Measurements from ENCODE around the gene BCL3. TPM values are rescaled to one million over a fixed set of nuclear protein-coding genes. Genes with fewer than 3 reads are reported as not detected.
"Not testable (repeated sequence)": the region's sequence is repeated elsewhere in the genome, so short reads cannot be mapped to it uniquely, and the experiment has no call there.

The BCL3 gene, protein sequence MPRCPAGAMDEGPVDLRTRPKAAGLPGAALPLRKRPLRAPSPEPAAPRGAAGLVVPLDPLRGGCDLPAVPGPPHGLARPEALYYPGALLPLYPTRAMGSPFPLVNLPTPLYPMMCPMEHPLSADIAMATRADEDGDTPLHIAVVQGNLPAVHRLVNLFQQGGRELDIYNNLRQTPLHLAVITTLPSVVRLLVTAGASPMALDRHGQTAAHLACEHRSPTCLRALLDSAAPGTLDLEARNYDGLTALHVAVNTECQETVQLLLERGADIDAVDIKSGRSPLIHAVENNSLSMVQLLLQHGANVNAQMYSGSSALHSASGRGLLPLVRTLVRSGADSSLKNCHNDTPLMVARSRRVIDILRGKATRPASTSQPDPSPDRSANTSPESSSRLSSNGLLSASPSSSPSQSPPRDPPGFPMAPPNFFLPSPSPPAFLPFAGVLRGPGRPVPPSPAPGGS
- 20.0 TPM for polyA plus RNA-seq (ENCODE audit: insufficient read length)

GRCh38 chr19:44748426-44749254 lies at the start of gene BCL3:
TSS of gene BCL3 (plus strand) at chr19:44748708. CDS start at chr19:44748791, 83 bp downstream.
- peak; percentile 64 for DNase-seq

DNA sequence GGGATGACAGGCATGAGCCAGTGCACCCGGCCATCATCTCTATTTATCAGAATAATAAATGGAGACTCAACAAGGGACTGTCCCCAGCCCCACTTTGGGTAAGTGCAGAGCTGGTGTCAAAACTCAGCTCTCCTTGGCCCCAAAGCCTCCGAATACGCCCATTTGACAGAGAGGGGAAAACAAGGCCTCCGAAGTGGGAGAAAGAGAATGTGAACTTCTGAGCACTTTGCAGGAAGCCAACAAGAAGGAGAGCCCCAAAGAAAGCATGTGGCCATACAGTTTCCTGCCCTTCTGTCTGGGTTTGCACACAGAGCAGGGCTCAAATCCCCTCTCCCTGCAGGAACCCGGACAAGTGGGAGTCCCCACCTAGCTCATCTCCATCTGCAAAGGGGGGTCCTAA lies 48.0 kb upstream of the BCL3 start:
- DNase-seq = no peak

DNA sequence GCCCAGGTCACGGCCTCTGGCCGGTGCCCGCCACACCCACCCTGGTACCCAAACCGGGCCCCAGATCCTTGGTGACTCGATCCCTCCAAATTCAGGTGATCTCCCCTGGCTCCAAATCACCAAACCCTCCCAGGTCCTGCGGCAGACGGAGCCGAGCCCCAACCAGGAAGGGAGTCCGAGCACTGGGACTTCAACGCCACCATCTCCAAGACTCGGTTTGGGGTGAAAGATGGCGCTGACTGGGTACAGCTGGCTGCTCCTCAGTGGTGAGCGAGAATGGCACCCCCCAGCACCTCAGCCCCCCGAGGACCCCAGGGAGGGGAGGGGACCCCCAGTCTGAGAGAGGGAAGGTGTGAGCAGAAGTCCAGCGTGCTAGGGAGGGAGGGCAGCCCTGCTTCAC lies 47.3 kb upstream of the BCL3 start:
- no peak for DNase-seq

GRCh38 chr19:44702551-44703176 lies 45.8 kb upstream of the BCL3 start:
- no peak for DNase-seq

DNA sequence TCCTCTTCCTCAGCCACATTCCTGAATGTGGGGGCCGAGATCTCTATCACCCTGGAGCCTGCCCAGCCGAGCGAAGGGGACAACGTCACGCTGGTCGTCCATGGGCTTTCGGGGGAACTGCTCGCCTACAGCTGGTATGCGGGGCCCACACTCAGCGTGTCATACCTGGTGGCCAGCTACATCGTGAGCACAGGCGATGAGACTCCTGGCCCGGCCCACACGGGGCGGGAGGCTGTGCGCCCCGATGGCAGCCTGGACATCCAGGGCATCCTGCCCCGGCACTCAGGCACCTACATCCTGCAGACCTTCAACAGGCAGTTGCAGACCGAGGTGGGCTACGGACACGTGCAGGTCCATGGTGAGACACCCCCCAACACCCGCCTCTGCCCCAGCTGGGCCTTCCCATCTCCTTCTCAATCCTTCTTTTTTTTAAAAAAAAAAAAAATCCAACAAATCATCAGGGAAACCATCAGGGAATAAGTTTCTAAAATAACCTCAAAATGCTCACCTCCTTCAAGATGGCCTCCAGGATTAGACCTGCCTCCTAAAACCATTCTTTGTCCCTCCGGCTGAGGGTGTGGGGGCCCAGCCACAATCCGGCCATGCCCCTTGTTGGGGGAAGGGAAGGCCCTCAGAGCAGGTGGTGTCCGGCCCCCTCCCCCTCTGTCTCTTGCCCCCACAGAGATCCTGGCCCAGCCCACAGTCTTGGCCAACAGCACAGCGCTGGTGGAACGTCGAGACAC lies 45.0 kb upstream of the BCL3 start:
- DNase-seq = no peak

DNA sequence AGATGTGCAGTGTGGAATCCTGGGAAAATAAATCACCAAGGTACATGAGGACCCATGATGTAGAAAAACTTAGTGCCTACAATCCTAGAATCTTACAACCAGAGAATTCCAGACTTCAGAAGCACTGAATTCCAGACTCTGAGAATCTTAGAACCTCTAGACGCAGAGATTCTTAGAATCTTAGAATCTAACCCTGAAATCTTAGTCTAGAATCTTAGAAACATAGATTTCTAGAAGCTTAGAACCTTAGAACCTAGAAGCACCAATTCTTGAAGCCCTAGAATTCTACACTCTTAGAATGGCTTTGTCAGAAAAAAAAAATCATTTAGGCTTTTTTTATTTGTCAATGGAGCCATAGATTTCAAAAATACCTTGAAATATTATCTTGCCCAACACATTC lies 43.5 kb upstream of the BCL3 start:
- no peak for DNase-seq

- no peak for DNase-seq
Measured at GRCh38 chr19:44705502-44706010, 43.0 kb upstream of the BCL3 start.

- DNase-seq = no peak
Measured at GRCh38 chr19:44706506-44707236, 41.8 kb upstream of the BCL3 start.

- DNase-seq = no peak
Measured at GRCh38 chr19:44707794-44708193, 40.7 kb upstream of the BCL3 start.

- DNase-seq = no peak
Measured at GRCh38 chr19:44708940-44709339, 39.6 kb upstream of the BCL3 start.

- DNase-seq = not testable (repeated sequence)
Measured at GRCh38 chr19:44709434-44710266, 38.9 kb upstream of the BCL3 start.

GRCh38 chr19:44710483-44710882 lies 38.0 kb upstream of the BCL3 start:
- DNase-seq = no peak

DNA sequence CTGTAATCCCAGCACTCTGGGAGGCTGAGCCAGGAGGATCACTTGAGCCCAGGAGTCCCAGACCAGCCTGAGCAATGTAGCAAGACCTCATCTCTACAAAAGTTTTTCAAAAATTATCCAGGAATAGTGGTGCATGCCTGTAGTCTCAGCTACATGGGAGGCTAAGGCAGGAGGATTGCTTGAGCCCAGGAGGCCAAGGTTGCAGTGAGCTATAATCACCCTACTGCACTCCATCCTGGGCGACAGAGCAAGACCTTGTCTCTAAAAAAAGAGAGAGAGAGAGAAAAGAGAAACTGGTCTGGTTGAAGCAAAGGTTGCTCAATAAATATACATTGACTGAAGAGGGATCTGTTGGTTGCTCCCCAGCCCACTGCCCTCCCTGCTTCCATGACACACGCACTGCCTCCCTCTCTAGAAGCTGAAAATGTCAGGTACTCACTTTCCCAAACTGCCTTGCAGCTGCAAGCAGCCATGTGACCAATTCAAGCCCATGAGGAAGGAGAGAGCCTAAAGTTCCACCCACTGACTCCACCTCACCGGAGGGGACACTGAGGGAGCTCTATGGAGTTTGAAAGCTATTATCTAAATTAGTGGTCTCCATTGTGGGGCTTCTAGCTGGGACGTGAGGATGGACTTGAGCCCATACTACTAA lies 35.5 kb upstream of the BCL3 start:
- DNase-seq = no peak

GRCh38 chr19:44714597-44715169 lies 33.8 kb upstream of the BCL3 start:
- DNase-seq = no peak

DNA sequence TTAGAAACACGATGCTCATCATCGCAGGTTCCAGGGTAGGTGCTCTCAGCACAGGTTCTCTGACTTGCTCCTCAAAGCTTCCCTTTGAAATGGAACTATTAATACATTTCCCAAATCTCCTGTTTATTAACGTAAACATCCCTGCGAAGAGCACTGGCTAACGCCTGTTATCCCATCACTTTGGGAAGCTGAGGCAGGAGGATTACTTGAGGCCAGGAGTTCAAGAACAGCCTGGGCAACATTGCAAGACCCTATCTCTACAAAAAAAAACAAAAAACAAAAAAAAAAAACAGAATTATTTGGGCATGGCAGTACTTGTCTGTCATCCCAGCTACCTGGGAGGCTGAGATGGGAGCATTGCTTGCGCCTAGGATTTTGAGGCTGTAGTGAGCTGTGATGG lies 30.9 kb upstream of the BCL3 start:
- DNase-seq = no peak

DNA sequence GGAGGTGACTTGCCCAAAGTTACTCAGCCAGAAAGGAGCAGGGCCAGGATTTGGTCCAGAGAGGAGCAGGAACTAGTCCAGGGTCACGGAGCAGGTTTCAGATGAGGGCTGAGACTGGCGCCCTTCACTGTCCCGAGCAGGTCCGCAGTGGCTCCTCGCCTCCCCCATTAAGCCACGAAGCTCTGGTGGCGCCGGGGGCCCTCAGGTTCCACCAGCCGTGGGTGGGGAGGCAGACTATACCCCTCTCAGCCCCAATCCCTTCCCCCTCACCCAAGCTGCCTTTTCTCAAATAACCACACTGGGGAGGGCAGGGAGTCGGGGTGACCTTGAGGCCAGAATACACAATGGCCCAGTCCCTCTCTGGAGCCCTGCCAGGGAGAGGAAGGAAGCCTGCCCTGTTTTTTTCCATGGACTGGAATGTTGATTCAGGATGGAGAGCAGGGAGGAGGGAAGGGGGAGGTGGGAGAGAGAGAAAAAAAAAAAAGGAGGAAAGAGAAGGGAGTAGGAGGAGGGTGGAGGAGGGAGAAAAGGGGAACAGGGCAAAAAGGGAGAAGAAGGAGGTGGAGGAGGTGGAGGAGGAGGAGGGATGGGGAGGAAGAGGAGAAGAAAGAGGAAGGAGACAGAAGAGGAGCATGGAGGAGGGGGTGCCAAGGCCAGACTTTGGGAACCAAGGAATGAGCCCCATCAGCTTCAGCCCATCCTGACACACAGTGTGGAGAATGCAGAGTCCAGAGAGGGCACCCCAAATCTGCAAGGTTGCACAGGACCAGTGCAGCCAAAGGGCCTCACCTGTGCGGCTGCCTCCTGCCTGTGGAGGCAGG lies 29.9 kb upstream of the BCL3 start:
- DNase-seq = no peak

DNA sequence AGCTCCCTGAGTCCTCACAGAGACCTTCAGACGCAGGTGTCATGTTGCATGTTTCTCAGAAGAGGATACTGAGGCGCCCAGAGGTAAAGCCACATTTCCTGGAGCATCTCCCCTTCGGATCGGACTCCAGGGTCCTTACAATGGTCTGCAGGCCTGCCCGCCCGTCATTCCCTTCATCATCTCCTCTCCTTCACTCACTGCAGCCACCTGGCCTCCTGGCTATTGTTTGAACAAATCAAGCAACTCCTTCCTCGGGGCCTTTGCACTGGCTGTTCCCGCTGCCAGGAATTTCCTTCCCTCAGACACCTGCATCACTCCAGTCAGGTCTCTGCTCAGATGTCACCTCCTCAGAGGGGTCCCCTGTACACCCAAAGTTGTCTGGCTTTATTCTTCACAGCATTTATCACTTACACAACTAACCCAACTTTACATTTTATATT lies 29.2 kb upstream of the BCL3 start:
- DNase-seq = no peak

DNA sequence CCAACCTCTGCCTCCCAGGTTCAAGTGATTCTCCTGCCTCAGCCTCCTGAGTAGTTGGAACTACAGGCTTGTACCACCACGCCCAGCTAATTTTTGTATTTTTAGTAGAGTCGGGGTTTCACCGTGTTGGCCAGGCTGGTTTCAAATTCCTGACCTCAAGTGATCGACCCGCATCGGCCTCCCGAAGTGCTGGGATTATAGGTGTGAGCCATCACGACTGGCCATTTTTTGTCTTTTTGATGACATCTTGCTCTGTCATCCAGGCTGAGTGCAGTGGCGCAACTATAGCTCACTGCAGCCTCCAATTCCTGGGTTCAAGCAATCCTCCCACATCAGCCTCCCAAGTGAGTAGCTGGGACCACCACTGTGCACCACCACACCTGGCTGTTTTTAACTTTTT lies 28.1 kb upstream of the BCL3 start:
- DNase-seq = not testable (repeated sequence)

DNA sequence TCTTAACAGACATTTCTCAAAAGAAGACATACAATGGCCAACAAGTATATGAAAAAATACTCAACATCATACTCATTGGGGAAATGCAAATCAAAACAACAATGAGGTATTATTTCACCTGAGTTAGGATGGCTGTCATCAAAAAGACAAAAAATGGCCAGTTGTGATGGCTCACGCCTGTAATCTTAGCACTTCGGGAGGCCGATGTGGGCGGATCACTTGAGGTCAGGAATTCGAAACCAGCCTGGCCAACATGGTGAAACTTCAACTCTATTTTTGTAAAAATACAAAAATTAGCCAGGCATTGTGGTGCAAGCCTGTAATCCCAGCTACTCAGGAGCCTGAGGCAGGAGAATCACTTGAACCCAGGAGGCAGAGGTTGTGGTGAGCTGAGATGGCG lies 27.6 kb upstream of the BCL3 start:
- no peak for DNase-seq

Measured in hindlimb muscle (tissue), 1 donor.